Right ventricle myocardium superior (tissue), 1 donor: ENCODE data around the gene HAPLN2. TPM values are rescaled to one million over a fixed set of nuclear protein-coding genes. Genes with fewer than 3 reads are reported as not detected.

ENCODE experiments used
- ATAC-seq: fragments of 200-7000 bp; cut with Tn5 transposase; one replicate; pipeline ENCODE4 v1.9.1; 2020; ENCODE audit warnings: mild to moderate bottlenecking; ENCODE audit not compliant: poor library complexity
- DNase-seq: peaks from one replicate; pipeline ENCODE4 v3.0.0-alpha.2; 2020
- intact Hi-C: fragments of 100-400 bp; cut with DNase I; formaldehyde crosslinking; loops from one replicate; pipeline ENCODE4 v1.11.2; 2022
- total RNA-seq: library from RNA; stranded (reverse); fragmentation: NEBNext Ultra II Directional; extraction: Animal tissue kit (Norgen Biotek cat#: 25700); gene quantifications from one replicate; pipeline ENCODE4 v1.2.1, GENCODE V29; 2021
- donor health status: DM: no; HTN: yes; CAD: no; lungs with severe emphysema.

HAPLN2 gene
- total RNA-seq, 1 donor from 2014 or later = 1.6 TPM

- ATAC-seq = no peak
- intact Hi-C loops = no loop called here
Measured at GRCh38 chr1:156639601-156640101, 20.4 kb downstream of the HAPLN2 start.

GRCh38 chr1:156640842-156641706, 21.9 kb downstream of the HAPLN2 start:
- no peak for ATAC-seq
- intact Hi-C loops = no loop called here
- no peak for DNase-seq

More at GRCh38 chr1:156639601-156640101, 20.4 kb downstream of the HAPLN2 start:
- no peak for DNase-seq

- DNase-seq = no peak
- ATAC-seq = peak; percentile 67
- intact Hi-C loops = no loop called here
Measured at GRCh38 chr1:156641761-156642264, 22.6 kb downstream of the HAPLN2 start, which contains the start of gene BCAN. TSS of gene BCAN (plus strand) at chr1:156642117. CDS start at chr1:156646055, 3,938 bp downstream.

GRCh38 chr1:156642265-156643048, 23.2 kb downstream of the HAPLN2 start:
- ATAC-seq (peak; percentile 23), DNase-seq (no peak)
- intact Hi-C loops = no loop called here

- intact Hi-C loops = no loop called here
- DNase-seq (no peak), ATAC-seq (no peak)
Measured at GRCh38 chr1:156643049-156643777, 24.0 kb downstream of the HAPLN2 start.

GRCh38 chr1:156643778-156644092, 24.5 kb downstream of the HAPLN2 start:
- no peak for DNase-seq
- ATAC-seq = no peak
- intact Hi-C loops = no loop called here

GRCh38 chr1:156644146-156644545, 24.9 kb downstream of the HAPLN2 start:
- ATAC-seq (no peak), DNase-seq (no peak)
- intact Hi-C loops = no loop called here

GRCh38 chr1:156644640-156645039, 25.4 kb downstream of the HAPLN2 start:
- ATAC-seq = no peak
- DNase-seq = no peak
- intact Hi-C loops = loop anchor here (5.0 kb wide), 1 partner anchor 38 kb away; no protein-coding TSS in a partner anchor

- intact Hi-C loops = loop anchor here (5.0 kb wide), 1 partner anchor 37 kb away; no protein-coding TSS in a partner anchor
- no peak for ATAC-seq
- DNase-seq = no peak
Measured at GRCh38 chr1:156645056-156645455, 25.8 kb downstream of the HAPLN2 start.

GRCh38 chr1:156645666-156646065, 26.5 kb downstream of the HAPLN2 start:
- ATAC-seq (no peak), DNase-seq (no peak)
- intact Hi-C loops = loop anchor here (5.0 kb wide), 1 partner anchor 37 kb away; no protein-coding TSS in a partner anchor

GRCh38 chr1:156646738-156647211, 27.6 kb downstream of the HAPLN2 start:
- no peak for DNase-seq
- ATAC-seq = no peak
- intact Hi-C loops = loop anchor here (5.0 kb wide), 1 partner anchor 36 kb away; no protein-coding TSS in a partner anchor

GRCh38 chr1:156647351-156647750, 28.1 kb downstream of the HAPLN2 start:
- ATAC-seq (no peak), DNase-seq (no peak)
- intact Hi-C loops = loop anchor here (5.0 kb wide), 1 partner anchor 35 kb away; no protein-coding TSS in a partner anchor

- no peak for DNase-seq
- ATAC-seq = no peak
- intact Hi-C loops = loop anchor here (5.0 kb wide), 1 partner anchor 34 kb away; no protein-coding TSS in a partner anchor
Measured at GRCh38 chr1:156648496-156648895, 29.3 kb downstream of the HAPLN2 start.

- no peak for DNase-seq
- ATAC-seq = no peak
- intact Hi-C loops = loop anchor here (5.0 kb wide), 1 partner anchor 33 kb away; no protein-coding TSS in a partner anchor
Measured at GRCh38 chr1:156648951-156649350, 29.7 kb downstream of the HAPLN2 start.

- no peak for DNase-seq
- intact Hi-C loops = loop anchor here (5.0 kb wide), 2 partner anchors 70 to 265 kb away; no protein-coding TSS in a partner anchor
- ATAC-seq = no peak
Measured at GRCh38 chr1:156652131-156652991, 33.1 kb downstream of the HAPLN2 start.

- ATAC-seq = no peak
- no peak for DNase-seq
- intact Hi-C loops = loop anchor here (5.0 kb wide), 2 partner anchors 71 to 266 kb away; no protein-coding TSS in a partner anchor
Measured at GRCh38 chr1:156652992-156653355, 33.8 kb downstream of the HAPLN2 start.

GRCh38 chr1:156654700-156655099, 35.5 kb downstream of the HAPLN2 start:
- intact Hi-C loops = loop anchor here (5.0 kb wide), 2 partner anchors 72 to 267 kb away; no protein-coding TSS in a partner anchor
- ATAC-seq = no peak
- no peak for DNase-seq
